Mammary epithelial cell (primary cell): ENCODE measurements around the gene AUTS2.

Experiments
- EZH2 ChIP-seq: IDR thresholded peaks from 2 replicates; pipeline ENCODE4 v1.6.1; 2012; ENCODE audit warnings: low read length, inconsistent platforms, borderline replicate concordance
- TF ChIP-seq, protein P1 (sequence below), 2 donors: IDR thresholded peaks in 1 of 2; conservative IDR thresholded peaks in 1 of 2; 2 replicates each; pipeline ENCODE4 v1.5.1; 2011 to 2012; ENCODE audit warnings: inconsistent platforms in 2 of 2, low read length in 2 of 2, mild to moderate bottlenecking in 2 of 2, control low read depth in 1 of 2, low read depth in 1 of 2; ENCODE audit not compliant: insufficient read depth in 1 of 2; ENCODE audit errors: extremely low read depth in 1 of 2

DNA sequence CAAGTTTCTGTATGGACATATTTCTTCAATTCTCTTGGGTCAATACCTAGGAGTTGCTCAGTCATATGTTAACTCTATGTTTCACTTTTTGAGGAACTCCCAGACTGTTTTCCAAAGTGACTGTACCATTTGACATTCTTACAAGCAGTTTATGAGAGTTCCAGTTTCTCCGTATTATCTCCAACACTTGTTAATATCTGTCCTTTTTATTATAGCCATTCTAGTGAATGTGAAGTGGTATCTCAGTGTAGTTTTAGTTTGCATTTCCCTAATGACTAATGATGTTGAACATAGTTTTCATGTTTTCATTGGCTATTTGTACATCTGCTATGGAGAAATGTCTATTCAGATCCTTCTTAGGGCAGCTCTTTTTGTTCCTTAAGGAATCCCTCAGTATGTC is 1002.7 kb downstream of the AUTS2 start:
- TF ChIP-seq, protein P1, sequence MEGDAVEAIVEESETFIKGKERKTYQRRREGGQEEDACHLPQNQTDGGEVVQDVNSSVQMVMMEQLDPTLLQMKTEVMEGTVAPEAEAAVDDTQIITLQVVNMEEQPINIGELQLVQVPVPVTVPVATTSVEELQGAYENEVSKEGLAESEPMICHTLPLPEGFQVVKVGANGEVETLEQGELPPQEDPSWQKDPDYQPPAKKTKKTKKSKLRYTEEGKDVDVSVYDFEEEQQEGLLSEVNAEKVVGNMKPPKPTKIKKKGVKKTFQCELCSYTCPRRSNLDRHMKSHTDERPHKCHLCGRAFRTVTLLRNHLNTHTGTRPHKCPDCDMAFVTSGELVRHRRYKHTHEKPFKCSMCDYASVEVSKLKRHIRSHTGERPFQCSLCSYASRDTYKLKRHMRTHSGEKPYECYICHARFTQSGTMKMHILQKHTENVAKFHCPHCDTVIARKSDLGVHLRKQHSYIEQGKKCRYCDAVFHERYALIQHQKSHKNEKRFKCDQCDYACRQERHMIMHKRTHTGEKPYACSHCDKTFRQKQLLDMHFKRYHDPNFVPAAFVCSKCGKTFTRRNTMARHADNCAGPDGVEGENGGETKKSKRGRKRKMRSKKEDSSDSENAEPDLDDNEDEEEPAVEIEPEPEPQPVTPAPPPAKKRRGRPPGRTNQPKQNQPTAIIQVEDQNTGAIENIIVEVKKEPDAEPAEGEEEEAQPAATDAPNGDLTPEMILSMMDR (conservative IDR thresholded peaks at IDR 0.05 in 1 of 2, IDR thresholded peaks at IDR 0.05 in 1 of 2; ENCODE audit: extremely low read depth in 1 of 2, insufficient read depth in 1 of 2, low read depth in 1 of 2, low read length in 2 of 2) = no peak
- TF ChIP-seq EZH2 = no peak
